Stimulated activated CD4-positive, alpha-beta T cell treated with anti-CD3 and anti-CD28 coated beads, TNF-alpha, amount 100 ng/mL, for 1 hour (primary cell): Measurements from ENCODE around the gene PCNX2.

Source experiments
- DNase-seq, 3 donors: peaks; one replicate each; pipeline ENCODE4 v3.0.0-alpha.2; 2020; ENCODE audit warnings: low read depth in 3 of 3, low spot score in 1 of 3

The PCNX2 gene

DNA sequence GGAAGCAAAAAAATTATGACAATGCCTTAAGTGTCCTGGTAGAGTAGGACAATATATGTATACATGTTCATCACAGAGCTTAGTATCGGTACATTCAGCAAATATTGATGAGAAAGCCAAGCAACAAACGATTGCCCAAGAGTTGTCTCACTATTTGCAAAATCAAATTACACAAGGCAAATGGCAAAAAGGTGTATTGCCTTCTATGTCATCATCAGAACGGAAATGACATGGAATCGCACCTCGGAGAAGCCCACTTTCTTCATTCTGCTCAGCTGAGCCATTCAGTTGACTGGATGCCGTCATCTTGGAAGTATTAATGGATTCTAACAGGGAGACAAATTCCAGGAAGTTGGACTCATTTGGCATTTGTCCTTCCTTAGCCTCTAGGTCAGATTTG, 37.7 kb downstream of the PCNX2 start:
- no peak for DNase-seq

DNA sequence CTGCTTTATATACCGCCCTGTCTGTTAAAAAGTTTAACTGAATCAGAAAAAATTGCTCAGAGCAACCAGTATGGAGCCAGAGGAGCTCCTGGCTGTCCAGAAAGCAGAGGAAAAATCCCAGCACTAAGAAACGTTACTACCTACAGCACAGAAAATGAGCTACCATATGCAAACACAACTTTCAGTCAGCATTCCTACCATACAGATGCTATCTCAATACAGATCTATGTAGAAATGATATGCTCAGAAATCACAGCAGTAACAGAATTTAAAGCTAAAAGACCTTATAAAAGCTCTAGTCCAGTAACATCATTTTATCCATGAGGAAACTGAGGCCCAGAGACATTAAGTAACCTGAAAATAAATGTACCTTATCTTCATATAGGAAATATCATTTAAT, 38.7 kb downstream of the PCNX2 start:
- no peak for DNase-seq

DNA sequence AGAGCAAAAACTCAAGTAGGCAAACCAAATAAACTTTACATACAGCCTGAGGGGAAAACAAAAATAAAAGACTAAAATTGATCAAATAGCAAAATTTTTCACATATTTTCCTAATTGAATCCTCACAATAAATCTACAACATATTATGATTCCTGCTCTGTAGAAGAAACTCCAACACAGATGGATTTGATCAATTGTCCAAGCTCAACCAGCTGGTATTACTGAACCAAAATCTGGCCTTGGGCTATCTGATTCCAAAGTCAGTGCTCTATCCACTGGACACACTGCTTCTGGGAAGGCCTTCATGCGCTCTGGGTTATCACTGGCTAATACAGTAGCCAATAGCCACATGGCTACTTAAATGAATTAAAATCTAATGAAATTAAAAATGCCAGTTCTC, 39.3 kb downstream of the PCNX2 start:
- no peak for DNase-seq

DNA sequence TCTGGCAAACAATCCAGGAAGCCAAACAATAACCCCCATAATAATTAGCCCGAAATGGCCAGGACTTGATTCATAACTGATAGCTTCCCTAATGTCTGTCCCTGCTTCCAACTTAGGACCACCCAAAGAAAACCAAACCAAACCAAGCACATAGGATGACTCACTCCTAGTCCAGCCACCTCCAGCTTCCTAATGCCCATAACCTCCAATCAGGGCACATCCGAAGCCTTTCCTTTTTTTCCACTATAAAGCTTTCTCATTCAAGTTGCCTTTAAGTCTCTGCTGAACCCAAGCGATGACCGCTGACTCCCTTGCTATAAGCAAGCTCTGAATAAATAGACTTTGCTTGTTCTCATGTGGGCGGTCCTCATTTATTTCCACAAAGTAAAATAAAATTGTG, 40.4 kb downstream of the PCNX2 start:
- no peak for DNase-seq

DNA sequence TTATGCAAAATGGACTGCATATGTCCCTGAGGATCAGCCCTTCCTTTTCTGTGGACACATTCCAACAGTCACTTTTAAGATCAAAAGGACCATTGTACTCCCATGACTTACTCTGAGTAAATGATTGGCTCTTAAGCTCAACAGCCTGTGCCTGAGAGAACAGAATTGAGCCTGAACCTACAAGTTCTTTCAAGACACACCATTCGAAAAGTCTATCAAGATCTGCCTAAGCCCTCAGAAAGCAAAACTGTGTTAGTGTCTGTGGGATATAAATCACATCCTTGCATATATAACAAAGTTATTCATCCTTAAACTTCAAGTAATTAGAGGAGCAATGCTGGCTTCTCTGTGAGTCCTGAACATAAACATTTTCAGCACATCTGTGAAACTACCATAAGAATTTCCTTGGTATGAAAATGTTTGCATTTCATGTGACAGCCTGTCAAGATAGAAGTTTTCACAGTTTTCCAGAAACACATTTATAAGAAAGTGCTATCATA, 41.6 kb downstream of the PCNX2 start:
- no peak for DNase-seq

DNA sequence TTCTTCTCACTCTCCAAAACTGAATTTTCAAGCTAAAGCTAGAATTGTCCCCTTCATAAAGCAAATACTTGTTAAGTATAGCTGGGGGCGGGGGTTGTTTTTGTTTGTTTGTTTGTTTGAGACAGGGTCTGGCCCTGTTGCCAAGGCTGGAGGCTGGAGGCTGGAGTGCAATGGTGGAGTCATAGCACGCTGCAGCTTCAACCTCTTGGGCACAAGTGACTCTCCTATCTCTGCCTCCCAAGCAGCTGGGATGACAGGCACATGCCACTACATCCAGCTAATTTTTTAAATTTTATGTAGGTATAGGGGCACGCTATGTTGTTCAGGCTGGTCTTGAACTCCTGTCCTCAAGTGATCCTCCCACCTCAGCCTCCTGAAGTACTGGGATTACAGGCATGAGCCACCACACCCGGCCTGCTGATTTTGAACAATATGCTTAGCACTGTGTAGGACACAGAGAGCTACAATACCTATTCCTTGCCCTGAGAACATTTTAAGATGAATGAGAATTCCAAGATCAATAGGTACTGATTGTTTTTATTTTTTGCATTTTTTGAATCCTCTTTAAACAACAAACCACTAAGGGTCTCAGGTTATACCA, 42.2 kb downstream of the PCNX2 start:
- no peak for DNase-seq

DNA sequence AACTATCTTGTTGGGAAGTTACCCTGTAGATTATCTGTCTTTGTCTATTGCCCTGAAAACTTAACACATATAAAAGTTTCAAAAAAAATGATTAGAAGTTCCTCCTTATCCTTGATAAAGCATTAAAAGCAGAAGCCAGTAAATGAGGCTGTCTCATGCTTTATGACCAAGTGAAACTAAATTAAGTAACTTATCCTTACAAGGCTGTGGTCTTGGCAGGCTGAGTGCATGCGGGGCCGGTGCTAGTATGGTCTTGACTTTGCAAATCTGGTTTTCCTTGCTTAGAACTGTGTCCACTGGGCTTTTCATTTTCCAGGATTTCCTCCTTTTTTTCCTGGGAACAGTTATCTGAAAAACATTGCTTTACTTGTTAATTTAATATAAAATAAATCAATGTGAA, 43.1 kb downstream of the PCNX2 start:
- no peak for DNase-seq

DNA sequence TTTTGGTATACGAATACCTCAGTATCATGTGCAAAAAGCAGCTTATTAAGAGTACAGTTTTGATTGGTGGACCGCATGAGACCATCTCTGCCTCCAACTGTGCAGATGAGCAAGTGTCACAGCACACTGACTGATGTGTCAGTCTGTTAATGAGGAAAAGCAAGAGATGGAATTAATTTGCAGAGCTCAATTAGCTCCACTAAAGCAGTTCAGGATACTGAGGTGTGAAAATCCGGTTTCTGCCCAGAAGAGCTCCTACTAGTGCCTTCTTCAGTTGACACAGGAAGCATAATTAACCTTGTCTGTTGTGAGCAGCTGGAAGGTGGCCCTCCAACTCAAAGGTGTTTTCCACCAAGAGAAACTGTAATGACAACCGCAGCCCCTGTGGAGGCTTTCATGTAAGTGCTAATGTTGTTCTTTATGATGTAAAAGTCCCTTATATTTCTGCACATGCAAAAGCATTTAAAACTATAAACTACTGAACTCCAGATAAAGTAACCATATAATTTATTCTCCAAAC, 44.3 kb downstream of the PCNX2 start:
- DNase-seq: no peak

DNA sequence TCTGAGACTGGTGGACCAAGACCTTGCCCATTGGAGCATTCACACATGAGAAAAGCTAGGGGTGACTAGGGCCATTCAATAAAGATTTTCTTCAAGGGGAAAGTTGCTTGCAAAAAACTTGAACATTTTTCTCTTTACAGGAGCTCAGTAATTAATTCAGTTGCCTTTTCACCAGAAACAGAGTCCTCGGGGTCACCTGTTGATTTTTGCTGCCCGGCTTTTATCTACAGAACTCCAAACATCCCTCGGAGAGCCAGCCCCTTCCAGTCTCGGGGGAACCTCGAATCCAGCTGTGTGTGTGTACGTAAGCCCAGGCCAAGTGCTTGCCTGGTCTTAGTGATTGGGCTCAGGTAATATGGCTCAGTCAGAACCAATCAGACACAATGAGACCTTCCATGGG, 47.5 kb downstream of the PCNX2 start:
- DNase-seq: no peak

DNA sequence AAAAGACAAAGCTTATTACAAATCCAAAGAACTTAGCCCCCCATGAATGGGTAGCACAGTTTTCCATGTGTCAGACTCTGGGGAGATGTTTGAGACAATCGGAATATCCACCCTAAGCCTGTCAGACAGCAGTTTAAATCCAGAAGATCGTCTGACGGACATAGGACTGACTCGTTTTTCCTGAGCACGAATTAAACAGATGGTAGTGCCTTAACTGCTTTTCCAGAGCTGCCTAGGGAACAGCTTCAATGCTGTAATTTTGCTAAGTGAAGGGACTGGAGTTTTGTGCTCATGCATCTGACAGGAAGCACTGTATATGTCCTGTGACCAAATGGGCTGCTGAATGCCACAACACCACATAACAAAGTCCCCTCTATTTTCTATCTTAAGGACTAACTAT, 48.6 kb downstream of the PCNX2 start:
- DNase-seq: no peak

DNA sequence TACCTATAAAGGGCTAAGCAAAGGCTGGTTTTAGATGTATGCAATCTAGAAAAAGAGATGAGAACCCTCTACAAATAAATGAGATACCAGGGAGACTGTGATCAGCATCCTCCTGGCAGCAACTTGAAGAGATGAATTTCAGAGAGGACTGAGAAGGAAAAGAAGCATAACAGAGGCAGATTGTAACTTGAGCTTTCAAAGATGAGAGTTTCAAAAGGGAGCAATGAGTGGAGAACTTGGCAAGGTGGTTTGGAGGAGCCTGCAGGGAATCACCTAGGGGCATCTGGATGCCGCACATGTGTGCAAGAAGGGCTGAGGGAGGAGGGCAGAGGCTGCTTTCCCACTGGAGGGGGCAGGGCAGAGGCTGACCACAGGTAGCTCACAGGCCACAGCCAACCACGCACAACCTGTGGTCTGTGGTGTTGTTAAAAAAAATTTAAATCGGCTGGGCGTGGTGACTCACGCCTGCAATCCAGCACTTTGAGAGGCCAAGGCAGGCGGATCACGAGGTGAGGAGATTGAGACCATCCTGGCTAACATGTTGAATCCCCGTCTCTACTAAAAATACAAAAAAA, 50.2 kb downstream of the PCNX2 start:
- no peak for DNase-seq

DNA sequence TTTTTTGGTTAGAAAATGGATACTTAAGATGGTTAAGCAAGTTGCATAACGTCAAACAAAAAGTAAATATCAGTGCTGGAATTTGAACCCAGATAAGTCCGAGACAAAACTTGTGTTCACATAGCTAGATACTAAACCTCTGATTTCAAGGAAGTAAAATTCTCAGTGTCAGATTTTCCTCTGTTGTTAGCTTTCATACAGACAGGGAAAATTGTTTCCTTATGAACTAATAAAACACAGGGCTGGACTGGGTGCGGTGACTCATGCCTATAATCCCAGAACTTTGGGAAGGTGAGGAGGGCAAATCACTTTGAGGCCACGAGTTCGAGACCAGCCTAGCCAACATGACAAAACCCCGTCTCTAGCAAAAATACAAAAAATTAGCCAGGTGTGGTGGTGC, 51.3 kb downstream of the PCNX2 start:
- no peak for DNase-seq

DNA sequence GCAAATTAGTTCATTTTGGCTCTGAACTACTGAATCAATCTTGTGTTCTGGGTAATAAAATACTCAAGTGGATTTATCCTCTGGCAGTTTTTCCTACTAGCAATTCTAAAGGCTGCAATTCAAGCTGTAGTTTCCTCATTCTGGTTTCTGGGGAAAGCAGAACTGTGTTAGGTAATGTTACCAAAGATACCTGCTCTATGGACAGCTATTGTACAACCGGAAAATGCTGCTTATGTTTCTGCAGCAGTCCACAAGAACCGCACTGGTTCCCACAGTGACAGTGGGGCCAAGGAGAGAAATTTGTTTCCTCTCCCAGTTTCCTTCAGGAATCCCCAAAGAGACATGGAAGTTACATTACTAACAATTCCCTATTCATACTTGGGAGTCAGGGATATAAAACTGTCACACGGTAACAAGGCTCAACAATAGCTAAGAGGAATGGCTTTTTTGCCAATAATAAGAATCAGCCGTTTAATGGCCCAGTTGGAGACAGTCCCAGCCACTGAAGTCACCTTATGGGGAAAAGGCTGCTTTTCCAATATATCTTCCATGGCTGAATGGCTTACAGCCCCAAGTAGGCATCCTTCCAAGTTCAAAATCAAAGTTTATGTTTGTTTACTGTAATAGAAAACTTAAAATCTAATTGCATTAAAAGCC, 52.6 kb downstream of the PCNX2 start:
- no peak for DNase-seq

DNA sequence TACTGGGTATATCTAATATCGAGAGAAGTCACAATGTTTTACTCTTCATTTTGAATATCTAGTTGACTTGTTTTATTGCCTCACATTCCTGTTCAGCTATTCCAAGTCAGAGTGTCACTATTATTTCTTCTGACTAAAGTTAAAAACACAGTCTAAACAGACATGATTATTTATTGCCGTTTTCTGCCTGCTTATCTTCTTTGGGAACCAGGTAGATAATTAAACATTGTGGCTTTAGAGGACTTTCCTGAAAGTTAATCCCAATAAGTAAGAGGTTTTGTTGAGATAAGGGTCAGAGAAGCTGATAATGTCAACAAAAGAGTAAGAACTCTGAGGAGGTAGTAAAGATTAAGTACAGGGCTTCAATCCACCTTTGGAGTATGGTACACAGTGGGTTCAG, 53.8 kb downstream of the PCNX2 start:
- DNase-seq: no peak

DNA sequence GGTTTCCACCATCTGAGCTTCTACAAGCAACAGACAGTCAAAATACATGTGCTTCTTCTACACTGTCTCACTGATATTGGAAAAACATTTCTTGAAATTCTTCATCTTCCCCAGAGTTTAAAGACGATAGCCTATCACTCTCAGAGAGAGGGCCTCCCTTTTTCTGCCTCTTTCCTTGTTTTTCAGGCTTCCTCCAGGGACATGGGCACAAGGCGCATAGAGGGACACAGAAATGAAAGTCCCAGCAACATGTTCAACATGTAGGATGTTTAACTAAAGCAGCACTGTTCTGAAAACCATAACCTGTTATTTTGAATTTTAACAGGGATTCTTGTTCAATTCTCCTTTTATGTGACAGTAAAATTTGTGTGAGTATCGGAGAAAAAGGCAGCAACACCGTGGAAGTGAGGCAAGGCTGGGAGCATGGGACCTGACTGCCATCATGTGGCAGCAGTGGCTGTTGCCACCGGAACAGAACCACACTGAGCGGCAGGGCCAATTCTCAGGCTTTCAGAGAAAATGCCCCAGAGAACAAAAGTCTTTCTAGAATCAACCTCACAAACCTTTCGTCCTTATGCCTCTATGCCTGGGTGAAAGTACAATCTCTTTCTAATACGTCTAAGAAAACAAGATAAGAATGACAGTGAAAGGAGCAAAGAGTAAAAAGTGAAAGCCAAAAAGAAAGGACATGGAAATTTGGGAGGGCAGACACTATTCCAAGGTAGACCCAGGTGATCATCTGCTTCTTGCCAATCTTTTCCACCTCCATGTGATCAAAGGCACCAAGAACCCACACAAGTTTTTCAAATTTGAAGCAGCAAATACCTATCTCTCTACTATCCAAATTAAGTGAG, 54.5 kb downstream of the PCNX2 start:
- DNase-seq: no peak

DNA sequence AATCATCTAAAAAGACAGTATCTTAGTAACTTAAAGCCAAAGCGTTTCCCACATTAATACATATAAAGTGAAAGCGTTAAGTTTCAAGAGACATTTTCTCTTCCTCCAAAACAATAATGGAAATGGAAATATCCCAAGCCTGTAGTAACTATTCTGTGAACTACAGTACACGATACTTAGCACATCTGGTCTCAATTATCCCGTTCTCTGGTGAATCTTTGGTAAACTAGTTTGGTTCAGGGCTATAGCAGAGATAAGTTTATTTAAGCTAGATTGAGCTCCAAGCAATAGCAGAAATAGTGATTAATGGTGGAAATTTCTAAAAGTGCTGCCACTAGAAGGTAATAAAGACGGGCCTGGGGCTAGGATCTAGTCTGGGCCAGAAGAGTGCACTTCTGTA, 55.2 kb downstream of the PCNX2 start:
- no peak for DNase-seq

DNA sequence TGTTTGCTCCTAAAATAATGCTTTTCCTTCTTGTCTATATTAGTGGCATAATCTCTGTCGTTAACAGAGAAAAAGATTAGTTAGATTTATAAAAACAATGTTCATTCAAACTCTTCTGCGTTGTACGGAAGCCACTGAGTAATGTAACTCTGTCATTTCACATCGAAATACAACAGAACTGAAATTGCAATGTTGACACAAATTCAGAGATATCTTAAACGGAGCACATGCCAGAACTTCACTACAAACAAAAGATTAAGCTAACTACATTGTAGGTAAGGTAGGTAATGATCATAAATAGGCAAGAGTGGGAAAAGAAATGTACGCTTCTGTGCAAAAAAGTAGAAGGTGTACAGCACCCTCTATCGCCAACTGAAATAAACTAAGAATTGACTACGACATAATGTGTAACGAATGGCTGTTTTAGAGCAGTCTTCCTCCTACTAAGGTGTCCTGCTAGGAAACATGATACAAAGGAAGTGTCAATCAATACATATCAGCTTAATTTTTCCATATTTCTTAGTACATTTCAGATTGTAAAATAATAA, 56.6 kb downstream of the PCNX2 start:
- no peak for DNase-seq

DNA sequence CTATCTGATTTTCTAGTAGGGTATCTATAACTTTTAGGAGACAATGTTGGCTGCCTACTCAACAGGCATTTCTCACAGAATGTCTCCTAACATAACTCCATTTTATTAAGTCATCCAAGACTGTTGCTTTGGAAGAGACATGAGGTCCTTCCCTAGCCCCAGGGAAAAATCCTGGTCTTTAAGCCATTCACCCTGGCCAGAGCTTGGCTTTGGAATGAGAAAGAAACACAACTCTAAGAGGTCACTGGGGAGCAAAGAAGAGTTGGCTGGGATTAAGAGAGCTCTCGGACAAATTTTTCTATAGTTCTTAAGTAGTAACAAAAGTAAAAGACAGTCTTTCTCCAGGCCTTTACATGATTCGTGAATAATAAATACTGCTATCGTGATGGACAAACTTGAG, 57.9 kb downstream of the PCNX2 start:
- no peak for DNase-seq

DNA sequence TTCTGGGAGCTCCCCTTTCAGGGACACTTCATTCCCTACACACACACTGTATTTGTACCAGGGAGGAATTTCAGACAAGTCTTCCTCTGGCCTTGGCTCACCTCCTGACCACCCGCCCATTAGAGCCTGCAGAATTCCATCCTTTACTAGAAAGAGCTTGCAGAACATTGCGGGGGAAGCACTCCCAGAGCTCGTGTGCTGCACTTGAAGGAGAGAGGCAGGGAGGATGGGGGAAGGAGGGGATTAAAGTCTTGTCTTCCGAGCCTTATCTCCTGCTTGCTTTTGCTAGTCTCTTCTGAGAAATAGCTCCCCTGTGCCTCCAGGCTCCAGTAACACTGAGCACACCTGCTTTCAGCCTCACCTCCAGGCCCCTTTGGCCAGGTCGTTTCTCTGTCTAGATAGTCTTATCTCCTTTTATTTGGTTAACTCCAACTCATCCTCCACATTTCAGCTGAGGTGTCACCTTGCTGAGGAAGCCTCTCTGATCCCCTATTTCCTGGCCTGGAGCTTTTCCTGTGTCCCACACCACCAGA, 62.0 kb downstream of the PCNX2 start:
- DNase-seq: no peak

DNA sequence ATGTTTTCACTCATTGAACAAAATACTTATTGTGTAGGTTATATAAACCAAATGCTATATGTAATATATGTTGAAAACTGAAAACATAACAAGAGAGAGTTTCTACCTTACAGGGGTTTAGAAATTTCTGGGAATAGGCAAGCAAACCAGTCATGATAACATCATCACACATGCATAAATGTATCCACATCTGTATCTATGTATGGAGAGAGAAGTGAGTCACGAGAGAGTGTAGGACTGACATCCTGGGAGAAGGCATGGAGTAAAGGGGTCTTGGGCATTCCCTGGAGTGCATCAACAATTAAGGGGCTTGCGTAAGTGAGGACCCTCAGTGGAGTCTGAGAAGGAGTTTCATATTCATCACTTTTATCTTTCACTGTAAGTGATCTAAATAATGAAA, 65.5 kb downstream of the PCNX2 start:
- DNase-seq: no peak

DNA sequence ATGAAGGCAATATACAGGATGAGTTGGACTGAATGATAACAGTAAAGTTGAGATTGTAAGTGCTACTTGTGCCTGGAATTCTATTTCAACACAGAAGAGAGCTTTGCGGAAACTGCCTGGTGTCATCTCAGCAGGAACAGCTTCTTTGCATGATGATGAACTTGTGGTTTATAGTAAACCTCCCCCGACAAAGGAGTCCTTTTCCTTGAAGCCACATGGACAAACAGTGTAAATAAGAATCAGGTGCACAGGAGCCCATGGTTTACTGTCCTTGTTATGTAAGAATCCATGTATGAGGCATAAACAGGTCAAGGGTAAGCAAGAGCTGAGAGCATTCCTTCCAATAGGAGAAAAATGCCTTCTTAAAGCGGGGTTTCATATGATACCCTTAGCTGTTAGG, 66.2 kb downstream of the PCNX2 start:
- DNase-seq: no peak
